GM23248 (cell line): ENCODE results near the gene NPAS3.

Experiments
- EZH2 ChIP-seq: fragments of 200-600 bp; sonication (generic); IDR thresholded peaks from 2 replicates; pipeline ENCODE4 v1.6.1; 2018; ENCODE audit warnings: antibody characterized with exemption, mild to moderate bottlenecking; ENCODE audit not compliant: insufficient read depth, poor library complexity, severe bottlenecking
- EZH2phosphoT487 ChIP-seq: fragments of 200-600 bp; sonication (generic); IDR thresholded peaks from 2 replicates; pipeline ENCODE4 v1.6.1; 2018; ENCODE audit warnings: antibody characterized with exemption, moderate library complexity, mild to moderate bottlenecking, low read depth; ENCODE audit not compliant: insufficient read depth

- TF ChIP-seq EZH2 = no peak
- TF ChIP-seq EZH2phosphoT487 = no peak
Observed at GRCh38 chr14:33555710-33556350, 617.2 kb downstream of the NPAS3 start.
